Measurements from ENCODE around the gene ARHGAP26.

ARHGAP26 gene

GRCh38 chr5:143241892-143242291 is 471.7 kb downstream of the ARHGAP26 start:
- Histone ChIP-seq H3K9me3 (no peaks in the 10 kb centered on the region), H3K36me3 (no peaks in the 10 kb centered on the region), H3K27ac (no peak overlapping the region), H3K4me3 (ENCODE audit: low read depth in 1 of 2, low read length in 1 of 2) (no peak overlapping the region), H3K4me1 (ENCODE audit: control insufficient read depth in 1 of 2, insufficient read depth in 1 of 2, low read depth in 1 of 2, low read length in 1 of 2) (no peaks in the 10 kb centered on the region), H3K27me3 (no peaks in the 10 kb centered on the region)
- no peak for TF ChIP-seq CTCF (IDR thresholded peaks at IDR 0.05)

- Histone ChIP-seq H3K36me3 (no peaks in the 10 kb centered on the region), H3K9me3 (no peaks in the 10 kb centered on the region), H3K27ac (no peak overlapping the region), H3K4me3 (ENCODE audit: low read depth in 1 of 2, low read length in 1 of 2) (no peak overlapping the region), H3K27me3 (no peaks in the 10 kb centered on the region), H3K4me1 (ENCODE audit: control insufficient read depth in 1 of 2, insufficient read depth in 1 of 2, low read depth in 1 of 2, low read length in 1 of 2) (no peaks in the 10 kb centered on the region)
- TF ChIP-seq CTCF (IDR thresholded peaks at IDR 0.05) = no peak
Measured at GRCh38 chr5:143243103-143243502, 472.9 kb downstream of the ARHGAP26 start.

- H3K27ac ChIP-seq = no peak overlapping the region
- no peaks in the 10 kb centered on the region for H3K36me3 ChIP-seq
- H3K27me3 ChIP-seq = no peaks in the 10 kb centered on the region
- TF ChIP-seq CTCF (IDR thresholded peaks at IDR 0.05) = no peak
- no peaks in the 10 kb centered on the region for H3K9me3 ChIP-seq
- H3K4me3 ChIP-seq (ENCODE audit: low read depth in 1 of 2, low read length in 1 of 2) = no peak overlapping the region
- no peaks in the 10 kb centered on the region for H3K4me1 ChIP-seq (ENCODE audit: control insufficient read depth in 1 of 2, insufficient read depth in 1 of 2, low read depth in 1 of 2, low read length in 1 of 2)
Measured at GRCh38 chr5:143244000-143244736, 474.0 kb downstream of the ARHGAP26 start.

- Histone ChIP-seq H3K27me3 (no peaks in the 10 kb centered on the region), H3K4me3 (ENCODE audit: low read depth in 1 of 2, low read length in 1 of 2) (no peak overlapping the region), H3K36me3 (no peaks in the 10 kb centered on the region), H3K27ac (no peak overlapping the region), H3K4me1 (ENCODE audit: control insufficient read depth in 1 of 2, insufficient read depth in 1 of 2, low read depth in 1 of 2, low read length in 1 of 2) (no peaks in the 10 kb centered on the region), H3K9me3 (no peaks in the 10 kb centered on the region)
- no peak for TF ChIP-seq CTCF (IDR thresholded peaks at IDR 0.05)
Measured at GRCh38 chr5:143244990-143245389, 474.8 kb downstream of the ARHGAP26 start.

- Histone ChIP-seq H3K9me3 (no peaks in the 10 kb centered on the region), H3K27ac (no peak overlapping the region), H3K27me3 (no peaks in the 10 kb centered on the region), H3K4me1 (ENCODE audit: control insufficient read depth in 1 of 2, insufficient read depth in 1 of 2, low read depth in 1 of 2, low read length in 1 of 2) (no peaks in the 10 kb centered on the region), H3K4me3 (ENCODE audit: low read depth in 1 of 2, low read length in 1 of 2) (no peak overlapping the region), H3K36me3 (no peaks in the 10 kb centered on the region)
- no peak for TF ChIP-seq CTCF (IDR thresholded peaks at IDR 0.05)
Measured at GRCh38 chr5:143245929-143246561, 475.9 kb downstream of the ARHGAP26 start.

Data from neutrophil (primary cell).